G401 (cell line): ENCODE data around the gene PODXL. TPM values are rescaled to one million over a fixed set of nuclear protein-coding genes. Genes with fewer than 3 reads are reported as not detected.

Experiments
- DNase-seq: peaks from one replicate; pipeline ENCODE4 v3.0.0-alpha.2; 2015; ENCODE audit warnings: low spot score
- in situ Hi-C: cut with HindIII; loops from 2 replicates; pipeline ENCODE4 v1.10.0; 2016; ENCODE audit warnings: low sequenced_read_pairs, mixed read lengths
- total RNA-seq: library from RNA; depleted of rRNA; stranded (reverse); fragments of >200 nt; shearing (Covaris generic); gene quantifications from 2 replicates; pipeline ENCODE4 v1.2.3, GENCODE V29; 2014

The PODXL gene
- total RNA-seq, 1 experiment from 2014 or later: 0.92 TPM

DNA sequence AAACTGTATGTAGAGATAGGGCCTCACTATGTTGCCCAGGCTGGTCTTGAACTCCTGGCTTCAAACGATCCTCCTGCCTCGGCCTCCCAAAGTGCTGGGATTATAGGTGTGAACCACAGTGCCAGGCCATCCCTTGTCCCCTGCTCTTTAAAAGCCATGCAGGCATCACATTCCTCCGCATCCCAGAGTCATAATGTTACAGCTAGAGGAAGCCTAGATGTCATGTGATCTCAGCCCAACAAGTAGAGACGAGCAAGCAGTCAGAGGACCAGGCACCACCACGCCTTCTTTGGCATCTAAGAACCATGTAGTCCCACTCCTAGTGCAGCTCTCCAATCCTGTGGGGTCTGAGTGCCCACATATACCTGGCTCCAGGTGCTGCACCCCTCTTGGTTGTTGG is 13.1 kb downstream of the PODXL start:
- in situ Hi-C loops: no loop called here
- no peak for DNase-seq

DNA sequence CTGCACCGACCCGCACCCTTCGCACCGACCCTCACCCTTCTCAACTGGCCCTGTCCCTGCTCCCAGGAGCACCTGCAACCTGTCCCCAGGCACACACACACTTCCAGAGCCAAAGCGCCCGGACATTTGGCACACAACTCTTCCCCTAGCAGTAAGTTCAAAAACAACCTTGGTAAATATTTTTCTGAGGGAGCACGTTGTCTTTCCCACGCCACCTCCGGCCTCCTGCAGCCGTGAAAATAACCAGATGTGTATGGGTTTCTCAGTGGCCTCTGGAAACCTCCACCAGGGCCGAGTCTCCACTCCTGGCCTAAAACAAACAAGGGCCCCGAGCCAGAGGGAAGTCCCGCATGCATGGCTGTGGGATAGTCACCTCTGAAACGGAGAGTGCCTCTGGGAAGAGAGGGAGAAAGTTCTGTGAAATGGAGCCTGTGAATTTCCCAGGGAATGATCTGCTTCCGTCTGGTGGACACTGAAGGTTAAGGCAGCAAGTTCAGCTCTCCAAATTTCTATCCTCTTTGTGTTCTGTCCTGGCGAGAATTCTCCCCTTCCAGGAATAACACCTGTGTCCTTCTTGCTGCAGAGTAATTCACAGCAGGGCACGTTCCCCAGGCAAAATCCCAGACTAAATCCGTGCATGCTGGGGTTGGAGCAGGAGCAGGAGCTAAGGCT is 15.8 kb downstream of the PODXL start:
- in situ Hi-C loops: no loop called here

DNA sequence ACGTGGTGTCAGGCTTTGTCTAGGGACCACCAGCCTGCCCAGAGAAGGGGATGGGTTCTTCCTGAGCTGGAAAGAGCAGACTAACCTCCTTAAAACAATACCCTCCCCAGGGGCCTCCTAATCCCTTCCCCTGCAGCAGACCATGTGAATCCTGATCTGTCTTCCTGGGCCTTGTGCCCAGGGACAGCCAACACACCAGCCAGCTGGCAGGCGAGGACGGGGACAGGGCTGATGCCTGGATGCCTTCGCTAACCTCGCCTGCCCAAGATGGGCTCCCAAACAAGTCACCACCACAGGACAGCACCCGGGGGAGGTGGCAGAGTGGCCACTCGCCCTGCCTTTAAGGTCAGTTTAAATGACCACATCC is 17.6 kb downstream of the PODXL start:
- peak; percentile 59 for DNase-seq
- in situ Hi-C loops: no loop called here

More for the DNA sequence above, 15.8 kb downstream of the PODXL start:
- peak; percentile 93 for DNase-seq

GRCh38 chr7:131538071-131538812 is 18.2 kb downstream of the PODXL start:
- in situ Hi-C loops: no loop called here

GRCh38 chr7:131537571-131537978 is 18.9 kb downstream of the PODXL start:
- in situ Hi-C loops: no loop called here
- DNase-seq: no peak

More at GRCh38 chr7:131538071-131538812, 18.2 kb downstream of the PODXL start:
- no peak for DNase-seq

DNA sequence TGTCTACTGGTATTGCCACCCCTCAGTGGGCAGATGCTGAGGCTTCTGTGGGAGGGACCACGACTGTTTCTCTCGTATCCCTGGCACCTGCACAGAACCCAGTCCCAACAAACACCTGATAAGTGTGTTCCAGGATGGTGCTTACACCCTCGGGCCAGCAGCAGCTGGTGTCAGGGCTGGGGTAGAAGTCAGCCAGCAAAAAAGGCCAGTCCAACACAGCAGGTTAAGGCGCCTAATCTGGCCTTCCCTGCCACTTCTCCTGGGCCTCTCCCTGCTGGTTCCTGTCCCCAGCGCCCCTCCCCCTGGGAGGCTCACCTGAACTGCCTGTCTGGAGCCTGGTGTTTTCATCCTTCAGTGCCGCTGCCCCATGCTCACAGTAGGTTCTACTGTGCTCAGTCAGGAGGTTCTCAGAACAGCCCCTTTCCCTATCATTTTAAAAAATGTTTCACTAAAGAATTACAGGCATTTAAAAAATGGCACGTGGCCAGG is 20.0 kb downstream of the PODXL start:
- in situ Hi-C loops: no loop called here
- no peak for DNase-seq

- DNase-seq: no peak
- in situ Hi-C loops: no loop called here
Observed at GRCh38 chr7:131533566-131534561, 22.6 kb downstream of the PODXL start.

DNA sequence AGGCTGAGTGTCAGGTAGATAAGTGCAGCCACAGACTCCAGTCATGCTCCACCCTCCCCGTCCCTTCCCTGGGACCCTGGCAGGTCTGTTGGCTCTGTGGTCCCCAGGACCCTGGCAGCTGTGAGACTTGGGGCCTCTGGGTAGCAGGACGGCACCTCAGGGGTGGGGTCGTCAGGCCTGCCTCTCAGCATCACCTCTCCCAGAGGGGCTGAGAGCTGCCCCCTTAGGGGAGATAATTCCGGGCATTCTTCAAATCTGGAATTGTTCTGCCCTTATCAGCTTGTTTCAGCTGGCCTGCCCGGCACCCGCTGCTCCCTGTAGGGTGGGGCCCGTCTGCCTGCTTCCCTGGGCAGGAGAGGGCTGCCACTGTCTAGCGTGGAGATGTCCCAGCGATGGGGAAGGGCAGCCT is 23.3 kb downstream of the PODXL start:
- in situ Hi-C loops: no loop called here
- no peak for DNase-seq

DNA sequence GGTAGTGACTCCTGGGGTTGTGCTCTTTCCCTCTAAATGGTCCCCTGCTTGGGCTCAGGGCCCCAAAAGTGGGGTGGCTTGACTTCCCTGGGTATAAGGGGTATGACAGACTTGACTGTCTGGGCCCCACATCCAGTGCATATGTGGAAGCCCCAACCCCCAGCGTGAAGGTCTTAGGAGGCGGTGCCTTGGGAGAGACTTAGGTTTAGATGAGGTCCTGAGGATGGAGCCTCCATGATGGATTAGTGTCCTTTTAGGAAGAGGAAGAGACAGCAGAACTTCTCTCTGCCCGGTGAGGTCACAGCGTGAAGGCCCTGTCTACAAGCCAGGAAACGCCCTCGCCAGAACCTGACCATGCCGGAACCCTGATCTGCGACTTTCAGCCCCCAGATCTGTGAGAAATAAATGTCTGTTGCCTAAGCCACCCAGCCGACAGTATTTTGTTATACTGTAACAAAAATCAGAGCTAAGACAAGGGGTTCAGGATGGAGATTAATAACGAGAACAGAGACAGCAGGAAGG is 23.8 kb downstream of the PODXL start:
- in situ Hi-C loops: no loop called here
- DNase-seq: no peak

DNA sequence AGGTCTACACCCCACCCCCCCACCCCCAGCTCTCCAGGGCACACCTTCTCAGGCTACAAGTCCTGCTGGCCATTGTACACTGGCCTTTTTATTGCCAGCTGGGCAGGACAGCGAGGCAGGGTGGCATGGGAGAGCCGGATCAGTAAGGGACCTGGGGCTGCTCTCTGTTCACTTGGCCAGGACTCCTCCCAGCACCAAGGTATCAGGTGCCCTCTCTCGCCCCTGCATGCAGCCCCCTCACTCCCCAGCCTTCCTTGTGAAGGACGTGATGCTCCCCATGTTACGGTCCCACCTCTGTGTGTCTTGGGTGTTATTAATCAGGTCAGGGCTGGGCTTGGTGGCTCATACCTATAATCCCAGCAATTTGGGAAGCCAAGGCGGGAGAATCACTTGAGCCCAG is 26.3 kb downstream of the PODXL start:
- in situ Hi-C loops: no loop called here

DNA sequence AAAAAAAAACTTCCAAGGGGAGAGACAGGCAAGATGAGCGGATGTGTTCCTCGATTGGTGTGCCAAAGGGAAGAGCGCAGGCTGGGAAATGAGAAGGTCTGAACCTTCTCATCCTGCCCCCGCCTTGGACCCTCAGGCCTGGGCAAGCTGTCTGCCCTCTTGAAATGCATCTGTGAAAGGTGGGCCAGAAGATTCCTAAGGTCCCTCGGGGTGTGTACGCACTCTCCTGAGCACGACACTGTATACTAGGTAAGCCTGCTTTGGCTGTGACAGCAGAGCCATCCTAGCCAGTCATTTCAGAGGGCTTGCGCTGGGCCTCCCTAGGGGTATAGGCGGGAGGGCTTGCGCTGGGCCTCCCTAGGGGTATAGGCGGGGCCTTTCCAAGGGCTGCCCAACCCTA is 26.8 kb downstream of the PODXL start:
- in situ Hi-C loops: no loop called here

More for the DNA sequence above, 26.3 kb downstream of the PODXL start:
- no peak for DNase-seq

GRCh38 chr7:131529179-131529578 is 27.2 kb downstream of the PODXL start:
- DNase-seq: no peak
- in situ Hi-C loops: no loop called here

More for the DNA sequence above, 26.8 kb downstream of the PODXL start:
- no peak for DNase-seq

DNA sequence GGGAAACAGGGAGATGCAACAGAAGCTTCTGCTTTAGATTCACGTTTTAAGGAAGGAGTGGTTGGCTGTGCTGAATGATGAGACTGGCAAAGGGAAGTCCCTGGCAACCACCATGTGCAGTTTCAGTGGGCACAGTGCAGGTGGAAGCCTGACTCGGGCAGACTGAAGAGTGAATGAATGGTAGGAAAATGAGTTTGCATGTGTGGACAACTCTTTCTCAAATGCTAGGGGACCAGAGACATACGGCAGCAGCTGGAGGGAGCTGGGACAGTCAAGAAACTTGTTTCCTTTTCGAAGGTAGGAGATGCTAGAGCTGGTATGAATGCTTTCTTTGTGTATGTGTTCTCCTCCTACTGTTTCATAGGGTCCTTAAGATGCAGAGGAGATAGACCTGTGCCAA is 29.0 kb downstream of the PODXL start:
- in situ Hi-C loops: no loop called here
- DNase-seq: no peak

GRCh38 chr7:131525820-131526219 is 30.6 kb downstream of the PODXL start:
- in situ Hi-C loops: no loop called here

DNA sequence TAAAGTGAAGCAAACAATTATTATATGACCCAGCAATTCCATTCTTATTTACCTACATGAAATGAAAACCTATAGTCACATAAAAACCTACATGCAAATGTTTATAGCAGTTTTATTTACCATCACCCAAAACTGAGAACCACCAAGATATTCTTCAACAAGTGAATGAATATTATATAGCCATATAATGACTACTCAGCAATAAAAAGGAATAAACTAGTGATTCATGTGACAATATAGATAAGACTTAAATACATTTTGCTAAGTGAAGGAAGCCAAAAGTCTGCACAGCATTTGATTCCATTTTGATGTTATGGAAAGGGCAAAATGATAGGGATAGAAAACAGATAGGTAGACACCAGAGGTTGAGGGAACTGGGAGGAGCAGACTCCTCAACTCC is 31.7 kb downstream of the PODXL start:
- DNase-seq: no peak
- in situ Hi-C loops: no loop called here

More at GRCh38 chr7:131525820-131526219, 30.6 kb downstream of the PODXL start:
- no peak for DNase-seq

DNA sequence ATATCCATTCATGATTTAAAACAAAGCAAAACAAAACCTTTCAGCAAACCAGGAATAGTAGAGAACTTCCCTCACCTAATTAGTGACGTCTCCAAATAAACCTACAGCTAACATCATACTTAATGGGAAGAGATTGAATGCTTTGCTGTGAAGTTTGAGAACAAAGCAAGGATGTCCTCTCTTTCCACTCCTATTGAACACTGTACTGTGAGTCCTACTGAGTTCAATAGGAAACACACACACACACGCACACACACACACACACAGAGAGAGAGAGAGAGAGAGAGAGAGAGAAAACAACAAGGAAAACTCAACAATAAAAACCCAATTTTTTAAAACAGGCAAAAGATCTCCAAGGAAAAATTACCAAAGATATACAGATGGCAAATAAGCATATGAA is 32.3 kb downstream of the PODXL start:
- in situ Hi-C loops: no loop called here

GRCh38 chr7:131522325-131522930 is 34.0 kb downstream of the PODXL start:
- in situ Hi-C loops: no loop called here
- no peak for DNase-seq

More for the DNA sequence above, 32.3 kb downstream of the PODXL start:
- DNase-seq: no peak

DNA sequence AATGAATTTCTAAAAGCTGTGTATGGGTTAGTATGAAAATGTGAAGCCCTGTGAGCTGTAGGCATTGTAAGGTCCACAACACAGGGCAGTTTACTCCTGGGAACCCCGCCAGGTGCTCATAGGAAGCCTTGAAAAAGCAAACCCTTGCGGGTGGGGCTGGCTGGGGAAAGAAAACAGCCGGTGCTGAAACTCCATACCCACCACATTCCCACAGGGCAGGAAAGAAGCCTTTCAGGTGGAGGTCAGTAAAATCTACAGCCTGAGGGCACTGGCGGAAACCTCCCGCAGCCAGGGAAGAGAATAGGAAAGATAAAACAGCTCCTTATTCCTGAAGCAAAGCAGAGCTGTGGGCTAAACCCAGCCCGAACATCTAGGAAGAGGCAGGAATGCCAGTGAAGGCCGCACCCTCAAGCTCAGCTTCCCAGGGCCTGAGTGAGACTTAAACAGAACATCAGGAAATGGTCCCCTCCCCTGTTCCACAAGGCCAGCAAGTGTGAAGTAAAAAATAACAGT is 34.7 kb downstream of the PODXL start:
- in situ Hi-C loops: no loop called here
- no peak for DNase-seq

DNA sequence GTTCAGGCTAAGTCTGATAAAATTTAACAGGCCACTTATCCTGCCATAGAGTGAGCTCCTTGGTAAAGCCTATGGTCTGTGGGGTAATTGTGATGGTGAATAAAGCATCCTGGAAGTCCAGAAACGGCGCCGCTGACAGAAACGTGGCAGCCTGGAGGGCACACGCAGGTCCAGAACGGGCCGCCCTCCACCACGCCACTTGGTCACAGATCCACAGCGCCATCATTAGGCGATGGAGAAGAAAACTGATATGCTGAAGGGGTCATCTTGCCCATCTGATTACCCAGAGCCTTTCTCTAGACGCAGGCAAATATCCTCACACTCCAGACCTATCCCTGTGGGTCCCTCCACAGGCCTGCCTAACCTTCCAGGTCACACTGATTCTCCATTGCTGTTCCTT is 37.8 kb downstream of the PODXL start:
- in situ Hi-C loops: no loop called here
- no peak for DNase-seq
